ENCODE results near the gene FKBP8.

The FKBP8 gene

DNA sequence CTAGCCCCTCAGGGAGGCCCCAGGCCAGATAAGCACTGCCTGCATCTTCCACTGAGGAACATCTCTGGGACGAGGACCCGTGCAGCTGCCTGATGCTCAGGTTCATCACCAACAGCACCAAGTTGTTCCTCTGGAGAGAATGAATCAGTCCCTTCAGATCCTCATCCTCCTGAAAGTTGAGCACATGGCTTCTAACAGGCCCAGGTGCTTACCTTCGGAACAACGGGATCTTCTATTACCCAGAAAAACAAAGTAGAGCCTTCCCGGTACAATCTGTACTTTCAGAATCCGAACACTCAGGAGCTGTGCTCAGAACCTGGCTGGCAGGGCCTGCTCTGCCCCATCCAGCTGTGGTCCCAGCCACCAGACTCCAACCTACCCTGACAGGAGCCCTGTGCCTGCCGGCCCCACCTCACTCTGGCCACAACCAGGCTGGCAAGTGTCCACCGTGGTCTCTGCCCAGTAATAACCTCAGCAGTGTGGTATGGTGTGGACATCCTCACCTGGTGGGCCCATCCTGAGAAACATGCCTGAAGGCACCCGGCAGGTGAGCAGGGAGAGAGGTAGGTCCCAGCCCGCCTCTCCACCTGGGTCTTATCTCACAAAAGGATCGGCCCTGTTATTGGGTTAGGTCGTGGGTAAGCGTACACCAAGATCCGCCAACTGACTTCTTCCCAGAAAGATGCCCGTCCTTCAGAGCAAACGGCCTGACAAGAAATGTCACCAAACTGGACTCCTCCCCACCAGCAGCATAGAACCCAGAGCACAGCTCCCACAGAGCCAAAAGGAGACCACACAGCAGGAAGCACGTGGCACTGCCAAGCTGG lies 55.6 kb downstream of the FKBP8 start:
- no peak for DNase-seq (ENCODE audit: low read depth)
- no peak overlapping the region for H3K4me3 ChIP-seq (ENCODE audit: low read depth, low read length)
- TF ChIP-seq, protein P1, sequence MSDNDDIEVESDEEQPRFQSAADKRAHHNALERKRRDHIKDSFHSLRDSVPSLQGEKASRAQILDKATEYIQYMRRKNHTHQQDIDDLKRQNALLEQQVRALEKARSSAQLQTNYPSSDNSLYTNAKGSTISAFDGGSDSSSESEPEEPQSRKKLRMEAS (IDR thresholded peaks at IDR 0.05; ENCODE audit: low read depth, low read length) = no peak
- TF ChIP-seq, protein P2, sequence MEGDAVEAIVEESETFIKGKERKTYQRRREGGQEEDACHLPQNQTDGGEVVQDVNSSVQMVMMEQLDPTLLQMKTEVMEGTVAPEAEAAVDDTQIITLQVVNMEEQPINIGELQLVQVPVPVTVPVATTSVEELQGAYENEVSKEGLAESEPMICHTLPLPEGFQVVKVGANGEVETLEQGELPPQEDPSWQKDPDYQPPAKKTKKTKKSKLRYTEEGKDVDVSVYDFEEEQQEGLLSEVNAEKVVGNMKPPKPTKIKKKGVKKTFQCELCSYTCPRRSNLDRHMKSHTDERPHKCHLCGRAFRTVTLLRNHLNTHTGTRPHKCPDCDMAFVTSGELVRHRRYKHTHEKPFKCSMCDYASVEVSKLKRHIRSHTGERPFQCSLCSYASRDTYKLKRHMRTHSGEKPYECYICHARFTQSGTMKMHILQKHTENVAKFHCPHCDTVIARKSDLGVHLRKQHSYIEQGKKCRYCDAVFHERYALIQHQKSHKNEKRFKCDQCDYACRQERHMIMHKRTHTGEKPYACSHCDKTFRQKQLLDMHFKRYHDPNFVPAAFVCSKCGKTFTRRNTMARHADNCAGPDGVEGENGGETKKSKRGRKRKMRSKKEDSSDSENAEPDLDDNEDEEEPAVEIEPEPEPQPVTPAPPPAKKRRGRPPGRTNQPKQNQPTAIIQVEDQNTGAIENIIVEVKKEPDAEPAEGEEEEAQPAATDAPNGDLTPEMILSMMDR (IDR thresholded peaks at IDR 0.05; ENCODE audit: low read depth, low read length) = no peak
- TF ChIP-seq MYC (IDR thresholded peaks at IDR 0.05; ENCODE audit: low read depth, low read length) (no peak), POLR2A (IDR thresholded peaks at IDR 0.05; ENCODE audit: extremely low read depth, insufficient read length) (no peak)

DNA sequence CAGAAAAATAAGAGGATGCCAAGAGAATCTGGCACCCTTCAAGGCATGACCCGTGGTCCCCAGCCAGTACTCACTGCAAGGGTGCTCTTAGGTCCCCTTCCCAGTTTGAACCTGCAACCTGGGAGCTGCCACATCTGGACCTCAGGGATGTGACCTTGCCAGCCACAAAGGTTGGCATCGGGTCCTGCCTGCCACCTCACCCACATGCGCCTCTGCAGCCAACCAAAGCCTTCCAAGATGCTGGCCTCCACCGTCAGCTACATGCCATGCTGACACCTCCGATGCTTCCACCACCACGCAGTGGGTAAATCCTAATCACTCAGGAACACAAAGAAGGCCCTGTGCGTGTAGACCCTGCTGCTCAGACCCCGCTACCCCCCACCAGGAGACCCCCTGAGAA lies 56.6 kb downstream of the FKBP8 start:
- TF ChIP-seq POLR2A (IDR thresholded peaks at IDR 0.05; ENCODE audit: extremely low read depth, insufficient read length) = no peak
- no peak overlapping the region for H3K4me3 ChIP-seq (ENCODE audit: low read depth, low read length)
- no peak for DNase-seq (ENCODE audit: low read depth)

DNA sequence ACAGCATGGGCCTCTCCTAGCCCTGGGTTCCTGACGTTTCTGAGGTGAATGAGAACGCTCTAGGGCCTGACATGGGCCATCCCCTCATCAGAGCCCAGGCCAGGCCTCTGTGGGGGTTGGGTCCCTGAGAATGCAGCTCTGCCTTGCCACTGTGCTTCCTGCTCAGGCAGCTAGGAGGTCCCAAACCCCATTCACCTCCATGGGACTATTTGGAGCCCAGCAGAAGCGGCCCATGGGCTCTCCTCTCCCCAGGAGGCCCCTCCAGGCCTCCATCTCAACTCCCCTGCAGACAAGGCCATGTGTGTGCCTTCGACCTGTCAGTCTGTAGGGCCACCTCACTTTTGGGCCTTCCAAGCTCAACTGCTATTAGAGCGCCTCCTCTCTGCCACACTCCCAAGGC lies 58.4 kb downstream of the FKBP8 start:
- TF ChIP-seq MYC (IDR thresholded peaks at IDR 0.05; ENCODE audit: low read depth, low read length) (no peak), POLR2A (IDR thresholded peaks at IDR 0.05; ENCODE audit: extremely low read depth, insufficient read length) (no peak)
- TF ChIP-seq, protein P2 (IDR thresholded peaks at IDR 0.05; ENCODE audit: low read depth, low read length) = no peak
- TF ChIP-seq, protein P1 (IDR thresholded peaks at IDR 0.05; ENCODE audit: low read depth, low read length) = no peak
- DNase-seq (ENCODE audit: low read depth) = peak; percentile 21
- H3K4me3 ChIP-seq (ENCODE audit: low read depth, low read length) = no peak overlapping the region

DNA sequence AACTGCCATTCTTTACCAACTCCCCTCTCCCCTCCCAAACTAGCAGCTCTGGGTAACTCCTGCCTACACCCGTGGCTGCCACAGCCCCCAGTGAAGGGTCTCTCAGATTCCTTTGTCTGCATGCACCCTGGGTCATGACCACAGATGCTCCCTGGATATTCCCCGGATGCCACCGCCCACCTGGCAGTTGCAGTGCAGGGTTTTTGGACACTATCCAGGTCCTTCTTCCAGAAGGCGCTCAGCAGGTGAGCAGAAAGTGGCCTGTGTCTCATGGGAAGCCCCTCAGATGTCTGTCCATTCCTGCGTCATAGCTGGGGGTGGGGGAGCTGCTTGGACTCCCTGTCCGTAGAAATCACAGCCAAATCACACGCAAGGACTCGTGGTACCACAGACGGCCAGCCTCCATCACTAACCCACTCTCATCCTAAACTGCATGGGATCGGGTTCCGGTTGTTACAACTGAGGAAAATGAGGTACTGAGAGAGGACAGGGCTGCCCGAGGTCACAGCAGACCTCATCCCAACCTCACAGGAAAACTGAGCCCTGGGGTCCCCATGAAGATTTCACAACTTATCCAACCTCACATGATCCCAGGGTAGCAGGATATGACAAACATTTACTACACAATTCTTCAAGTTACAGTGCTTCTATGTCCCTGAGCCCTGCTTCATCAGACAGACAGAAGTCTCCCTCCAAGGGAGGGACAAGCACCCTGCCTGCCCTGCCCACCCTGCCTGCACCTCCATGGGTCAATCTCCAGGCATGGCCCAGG lies 60.1 kb downstream of the FKBP8 start:
- TF ChIP-seq, protein P2 (IDR thresholded peaks at IDR 0.05; ENCODE audit: low read depth, low read length) = no peak
- TF ChIP-seq, protein P1 (IDR thresholded peaks at IDR 0.05; ENCODE audit: low read depth, low read length) = no peak
- no peak for TF ChIP-seq POLR2A (IDR thresholded peaks at IDR 0.05; ENCODE audit: extremely low read depth, insufficient read length)
- no peak for TF ChIP-seq MYC (IDR thresholded peaks at IDR 0.05; ENCODE audit: low read depth, low read length)
- DNase-seq (ENCODE audit: low read depth) = peak; percentile 30
- H3K4me3 ChIP-seq (ENCODE audit: low read depth, low read length) = no peak overlapping the region
